ENCODE results near the gene POMGNT1. TPM values are rescaled to one million over a fixed set of nuclear protein-coding genes. Genes with fewer than 3 reads are reported as not detected.
A peak's percentile ranks its signal among the peaks of the same experiment; 100 is the strongest.

Gene POMGNT1
- total RNA-seq, 1 experiment from 2014 or later, result 92.5 TPM

DNA sequence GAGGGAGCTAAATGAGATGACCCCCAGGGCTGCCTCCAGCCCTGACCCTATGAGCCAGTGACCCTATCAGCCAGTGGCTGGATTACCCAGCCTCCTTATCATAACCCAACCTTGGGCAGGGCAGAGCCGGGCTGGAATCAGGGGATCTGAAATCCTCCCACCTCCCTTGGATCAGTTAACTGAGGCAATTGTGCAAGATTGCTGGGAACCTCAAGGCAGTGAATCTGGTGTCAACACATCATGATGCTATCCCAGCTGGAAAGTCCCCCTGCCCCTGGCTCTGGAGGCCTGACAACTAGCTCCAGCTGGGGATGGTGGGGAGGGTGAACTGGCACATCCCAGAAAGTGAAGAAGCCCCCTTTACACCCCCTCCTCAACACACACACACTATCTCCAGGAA lies 29.8 kb downstream of the POMGNT1 start:
- Histone ChIP-seq H3K4me1 (ENCODE audit: insufficient read depth, low read length) (peaks cover 21% of the 10 kb centered on the region), H3K9me2 (replicated peaks; ENCODE audit: low read length) (no peaks in the 10 kb centered on the region), H3K4me2 (ENCODE audit: low read length) (no peak overlapping the region), H3K9me3 (ENCODE audit: low read length) (no peaks in the 10 kb centered on the region), H3K27me3 (ENCODE audit: low read length) (no peaks in the 10 kb centered on the region), H3K27ac (ENCODE audit: low read length) (no peak overlapping the region), H3K9ac (ENCODE audit: low read length) (no peak overlapping the region), H3K79me2 (ENCODE audit: low read length) (no peaks in the 10 kb centered on the region), H3K36me3 (ENCODE audit: low read depth, low read length) (no peaks in the 10 kb centered on the region), H4K20me1 (ENCODE audit: low read length) (no peaks in the 10 kb centered on the region), H3K4me3 (ENCODE audit: low read length) (no peak overlapping the region), H3F3A (ENCODE audit: low read length, unreplicated experiment) (no peaks in the 10 kb centered on the region), H2AFZ (ENCODE audit: low read length) (no peak overlapping the region)
- ChIA-PET POLR2A (ENCODE audit: unreplicated experiment) (no interaction called here), CTCF (no interaction called here)
- DNase-seq (no peak), ATAC-seq (no peak)
- intact Hi-C loops (cut with micrococcal nuclease), result no loop called here
- no TSS peak for BruUV-seq (replicated peaks)
- TF ChIP-seq, protein P1, sequence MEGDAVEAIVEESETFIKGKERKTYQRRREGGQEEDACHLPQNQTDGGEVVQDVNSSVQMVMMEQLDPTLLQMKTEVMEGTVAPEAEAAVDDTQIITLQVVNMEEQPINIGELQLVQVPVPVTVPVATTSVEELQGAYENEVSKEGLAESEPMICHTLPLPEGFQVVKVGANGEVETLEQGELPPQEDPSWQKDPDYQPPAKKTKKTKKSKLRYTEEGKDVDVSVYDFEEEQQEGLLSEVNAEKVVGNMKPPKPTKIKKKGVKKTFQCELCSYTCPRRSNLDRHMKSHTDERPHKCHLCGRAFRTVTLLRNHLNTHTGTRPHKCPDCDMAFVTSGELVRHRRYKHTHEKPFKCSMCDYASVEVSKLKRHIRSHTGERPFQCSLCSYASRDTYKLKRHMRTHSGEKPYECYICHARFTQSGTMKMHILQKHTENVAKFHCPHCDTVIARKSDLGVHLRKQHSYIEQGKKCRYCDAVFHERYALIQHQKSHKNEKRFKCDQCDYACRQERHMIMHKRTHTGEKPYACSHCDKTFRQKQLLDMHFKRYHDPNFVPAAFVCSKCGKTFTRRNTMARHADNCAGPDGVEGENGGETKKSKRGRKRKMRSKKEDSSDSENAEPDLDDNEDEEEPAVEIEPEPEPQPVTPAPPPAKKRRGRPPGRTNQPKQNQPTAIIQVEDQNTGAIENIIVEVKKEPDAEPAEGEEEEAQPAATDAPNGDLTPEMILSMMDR (conservative IDR thresholded peaks at IDR 0.05; ENCODE audit: low read depth, low read length), result no peak
- TF ChIP-seq EZH2phosphoT487 (IDR thresholded peaks at IDR 0.05; ENCODE audit: borderline replicate concordance, low read length) (no peak), EZH2 (IDR thresholded peaks at IDR 0.05; ENCODE audit: low read length, unreplicated experiment) (no peak)

DNA sequence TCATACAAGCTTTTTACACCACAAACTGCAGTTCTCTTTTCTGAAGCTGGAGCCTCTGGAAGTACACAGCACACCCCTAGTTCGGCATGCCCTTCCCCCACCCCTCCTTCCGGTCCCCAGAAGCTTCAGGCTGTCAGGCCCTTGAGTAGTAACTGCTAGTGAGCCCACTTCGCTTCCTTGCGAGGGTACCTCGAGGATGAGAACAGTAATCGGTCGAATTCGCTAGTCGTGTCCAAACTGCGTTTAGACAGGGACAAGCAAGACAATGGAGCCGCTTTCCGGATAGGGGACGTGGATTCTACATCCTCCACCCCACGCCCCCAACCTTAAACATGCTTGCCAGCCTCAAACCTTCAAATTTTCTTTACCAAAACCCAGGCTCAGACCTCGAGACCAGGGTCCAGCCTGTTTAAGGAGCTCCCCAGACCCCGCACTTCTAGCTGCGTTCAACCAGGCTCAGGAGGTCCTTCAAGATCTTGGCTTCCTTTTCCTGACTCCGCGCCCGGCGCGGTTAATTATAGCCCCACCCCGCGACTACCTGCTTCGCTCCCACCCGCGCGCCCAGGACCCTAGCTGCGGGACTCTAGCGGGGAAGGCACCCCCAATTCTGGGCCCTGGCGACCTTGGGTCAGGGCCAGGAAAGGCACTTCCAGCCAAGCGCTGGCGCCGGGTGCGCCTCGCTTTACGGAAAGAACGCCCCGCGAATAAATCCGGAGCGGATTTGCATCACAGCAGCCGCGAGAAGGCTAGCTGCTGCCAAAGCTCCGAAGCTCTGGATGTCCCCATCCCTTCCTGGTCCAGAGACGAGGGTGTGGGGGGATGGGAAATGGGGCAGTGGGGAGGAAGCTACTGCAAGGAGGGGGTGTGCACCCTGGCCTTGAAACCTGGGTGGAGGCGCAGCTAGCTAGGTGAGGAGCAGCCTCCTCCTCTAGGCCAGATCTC lies 31.4 kb downstream of the POMGNT1 start:
- H3F3A ChIP-seq (ENCODE audit: low read length, unreplicated experiment), result no peaks in the 10 kb centered on the region
- CTCF ChIA-PET, result no interaction called here
- no TSS peak for BruUV-seq (replicated peaks)
- H3K27ac ChIP-seq (ENCODE audit: low read length), result no peak overlapping the region
- TF ChIP-seq EZH2 (IDR thresholded peaks at IDR 0.05; ENCODE audit: low read length, unreplicated experiment) (no peak), EZH2phosphoT487 (IDR thresholded peaks at IDR 0.05; ENCODE audit: borderline replicate concordance, low read length) (no peak)
- TF ChIP-seq, protein P1 (conservative IDR thresholded peaks at IDR 0.05; ENCODE audit: low read depth, low read length), result no peak
- DNase-seq (no peak), ATAC-seq (no peak)
- H3K4me1 ChIP-seq (ENCODE audit: insufficient read depth, low read length), result peaks cover 10% of the 10 kb centered on the region
- H3K36me3 ChIP-seq (ENCODE audit: low read depth, low read length), result no peaks in the 10 kb centered on the region
- no peak overlapping the region for H3K9ac ChIP-seq (ENCODE audit: low read length)
- POLR2A ChIA-PET (ENCODE audit: unreplicated experiment), result no interaction called here
- H3K27me3 ChIP-seq (ENCODE audit: low read length), result no peaks in the 10 kb centered on the region
- no peak overlapping the region for H3K4me3 ChIP-seq (ENCODE audit: low read length)
- H2AFZ ChIP-seq (ENCODE audit: low read length), result peak overlapping the region; percentile 42; the same call in 1 of the 2 replicates
- no peaks in the 10 kb centered on the region for H3K9me2 ChIP-seq (replicated peaks; ENCODE audit: low read length)
- no peak overlapping the region for H3K4me2 ChIP-seq (ENCODE audit: low read length)
- H3K9me3 ChIP-seq (ENCODE audit: low read length), result no peaks in the 10 kb centered on the region
- no peaks in the 10 kb centered on the region for H3K79me2 ChIP-seq (ENCODE audit: low read length)
- intact Hi-C loops (cut with micrococcal nuclease), result no loop called here
- H4K20me1 ChIP-seq (ENCODE audit: low read length), result no peaks in the 10 kb centered on the region

DNA sequence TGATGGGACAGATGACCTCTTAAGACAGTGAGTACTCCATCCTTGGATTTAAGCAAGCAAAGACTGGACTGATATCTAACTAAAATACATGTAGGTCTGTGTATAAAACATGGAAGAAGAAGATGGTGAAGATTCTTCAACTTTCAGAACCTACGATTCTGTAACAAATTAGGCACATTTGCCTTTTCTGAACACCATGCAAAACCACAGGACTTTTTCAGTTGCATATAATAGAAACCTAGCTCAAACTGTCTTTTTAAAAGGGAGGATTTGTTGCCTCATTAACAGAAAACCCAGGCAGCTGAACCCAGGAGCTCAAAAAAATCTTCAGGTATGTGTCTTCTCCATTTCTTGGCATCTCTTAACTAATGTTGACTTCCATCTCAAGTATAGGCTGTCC lies 38.0 kb downstream of the POMGNT1 start:
- Histone ChIP-seq H3K36me3 (ENCODE audit: low read depth, low read length) (no peaks in the 10 kb centered on the region), H3K9me2 (replicated peaks; ENCODE audit: low read length) (no peaks in the 10 kb centered on the region), H3K4me1 (ENCODE audit: insufficient read depth, low read length) (no peaks in the 10 kb centered on the region), H3K9me3 (ENCODE audit: low read length) (no peaks in the 10 kb centered on the region), H3K4me2 (ENCODE audit: low read length) (no peak overlapping the region), H2AFZ (ENCODE audit: low read length) (no peak overlapping the region), H3K79me2 (ENCODE audit: low read length) (no peaks in the 10 kb centered on the region), H4K20me1 (ENCODE audit: low read length) (no peaks in the 10 kb centered on the region), H3K4me3 (ENCODE audit: low read length) (no peak overlapping the region), H3K27me3 (ENCODE audit: low read length) (no peaks in the 10 kb centered on the region), H3F3A (ENCODE audit: low read length, unreplicated experiment) (no peaks in the 10 kb centered on the region), H3K27ac (ENCODE audit: low read length) (no peak overlapping the region), H3K9ac (ENCODE audit: low read length) (no peak overlapping the region)
- TF ChIP-seq EZH2 (IDR thresholded peaks at IDR 0.05; ENCODE audit: low read length, unreplicated experiment) (no peak), EZH2phosphoT487 (IDR thresholded peaks at IDR 0.05; ENCODE audit: borderline replicate concordance, low read length) (no peak)
- TF ChIP-seq, protein P1 (conservative IDR thresholded peaks at IDR 0.05; ENCODE audit: low read depth, low read length), result no peak
- ATAC-seq, result no peak
- CTCF ChIA-PET, result no interaction called here
- POLR2A ChIA-PET (ENCODE audit: unreplicated experiment), result no interaction called here
- intact Hi-C loops (cut with micrococcal nuclease), result no loop called here
- no peak for DNase-seq
- no TSS peak for BruUV-seq (replicated peaks)
